C4-2B (cell line): ENCODE results near the gene EFNA5.

ENCODE experiments used
- H3K27ac ChIP-seq: fragments of 450-650 bp; 2 replicates; pipeline ENCODE4 v1.5.1; 2017
- ZFX ChIP-seq: fragments of 450-650 bp; IDR thresholded peaks from 2 replicates; pipeline ENCODE4 v1.6.1; 2017
- TF ChIP-seq, protein P1 (sequence below): fragments of 450-650 bp; conservative IDR thresholded peaks from 2 replicates; pipeline ENCODE4 v1.5.1; 2017; ENCODE audit warnings: mild to moderate bottlenecking

EFNA5 gene

DNA sequence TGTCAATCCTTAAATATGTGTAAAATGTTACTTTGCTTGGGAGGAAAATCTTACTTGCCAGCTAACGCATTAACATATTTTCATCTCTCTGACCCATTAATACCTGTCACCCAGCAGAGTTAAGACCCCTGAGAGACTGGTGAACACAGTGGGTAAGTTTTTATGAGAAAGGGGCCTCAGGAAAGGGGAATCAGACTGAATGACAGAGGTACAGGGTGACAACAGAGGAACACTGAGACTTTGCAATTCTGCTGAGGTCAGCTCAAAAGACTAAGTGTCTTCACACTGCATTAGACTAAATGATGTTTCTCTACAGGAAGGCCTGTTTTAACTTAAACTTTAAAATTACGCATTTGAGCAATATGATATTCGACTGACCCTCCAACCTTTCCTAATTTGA lies 223.8 kb downstream of the EFNA5 start:
- H3K27ac ChIP-seq = no peak overlapping the region
- no peak for TF ChIP-seq ZFX
- TF ChIP-seq, protein P1, sequence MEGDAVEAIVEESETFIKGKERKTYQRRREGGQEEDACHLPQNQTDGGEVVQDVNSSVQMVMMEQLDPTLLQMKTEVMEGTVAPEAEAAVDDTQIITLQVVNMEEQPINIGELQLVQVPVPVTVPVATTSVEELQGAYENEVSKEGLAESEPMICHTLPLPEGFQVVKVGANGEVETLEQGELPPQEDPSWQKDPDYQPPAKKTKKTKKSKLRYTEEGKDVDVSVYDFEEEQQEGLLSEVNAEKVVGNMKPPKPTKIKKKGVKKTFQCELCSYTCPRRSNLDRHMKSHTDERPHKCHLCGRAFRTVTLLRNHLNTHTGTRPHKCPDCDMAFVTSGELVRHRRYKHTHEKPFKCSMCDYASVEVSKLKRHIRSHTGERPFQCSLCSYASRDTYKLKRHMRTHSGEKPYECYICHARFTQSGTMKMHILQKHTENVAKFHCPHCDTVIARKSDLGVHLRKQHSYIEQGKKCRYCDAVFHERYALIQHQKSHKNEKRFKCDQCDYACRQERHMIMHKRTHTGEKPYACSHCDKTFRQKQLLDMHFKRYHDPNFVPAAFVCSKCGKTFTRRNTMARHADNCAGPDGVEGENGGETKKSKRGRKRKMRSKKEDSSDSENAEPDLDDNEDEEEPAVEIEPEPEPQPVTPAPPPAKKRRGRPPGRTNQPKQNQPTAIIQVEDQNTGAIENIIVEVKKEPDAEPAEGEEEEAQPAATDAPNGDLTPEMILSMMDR = no peak

DNA sequence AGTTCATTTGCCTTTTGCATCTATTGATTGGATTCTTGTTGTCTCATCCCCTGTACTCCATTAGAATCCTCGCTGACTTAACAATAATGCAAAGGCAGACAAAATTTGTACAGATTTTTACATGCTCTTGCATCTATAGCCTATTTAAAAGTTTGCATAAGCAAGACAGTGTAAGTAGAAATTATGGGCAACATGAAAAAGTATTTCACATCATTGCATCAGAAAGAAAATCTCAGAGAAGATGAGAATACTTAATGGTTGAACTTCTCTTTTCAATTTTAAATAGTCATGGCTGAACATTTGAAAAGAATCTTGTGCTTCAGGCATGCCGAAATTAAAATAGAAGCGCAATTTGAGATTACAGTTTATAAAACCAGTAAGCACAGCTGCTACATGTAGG lies 226.4 kb downstream of the EFNA5 start:
- TF ChIP-seq ZFX = no peak
- TF ChIP-seq, protein P1 = no peak
- H3K27ac ChIP-seq = no peak overlapping the region

DNA sequence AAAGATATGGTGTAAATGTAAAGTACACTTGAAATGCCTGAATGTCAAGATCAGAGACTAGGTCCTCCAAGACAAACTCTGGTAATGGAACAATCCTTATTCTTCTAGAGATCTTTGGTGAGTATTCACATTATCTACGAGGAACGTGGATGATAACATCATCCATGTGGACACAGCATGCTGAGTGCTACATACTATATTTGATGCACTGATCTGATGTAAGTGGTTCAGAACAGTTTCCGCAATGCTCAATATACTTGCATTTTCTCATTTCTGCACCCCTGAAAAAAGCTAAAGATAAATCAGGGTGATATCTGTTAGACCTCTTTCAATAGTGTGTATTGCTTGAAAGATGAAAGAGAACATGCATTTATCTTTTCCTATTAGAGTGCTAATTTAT lies 226.8 kb downstream of the EFNA5 start:
- TF ChIP-seq, protein P1 = no peak
- no peak for TF ChIP-seq ZFX
- no peak overlapping the region for H3K27ac ChIP-seq

DNA sequence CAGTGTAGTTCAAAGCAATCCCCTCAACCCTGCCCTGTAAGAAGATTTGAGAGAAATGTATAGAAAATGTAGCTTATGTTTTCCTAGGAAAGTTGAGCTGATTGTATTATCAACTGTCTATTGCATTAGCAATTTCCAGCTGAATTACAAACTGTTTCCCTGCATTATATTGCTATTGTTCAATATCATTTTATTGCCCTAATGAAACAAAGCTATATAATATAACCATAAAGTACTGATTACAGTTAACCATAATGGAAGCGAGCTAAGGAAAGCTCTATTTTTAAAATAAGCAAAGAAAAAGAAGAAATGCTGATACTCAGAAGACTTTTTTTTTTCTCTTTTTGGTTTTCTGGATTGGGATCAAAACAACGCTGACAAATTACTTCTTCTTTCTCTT lies 228.3 kb downstream of the EFNA5 start:
- no peak overlapping the region for H3K27ac ChIP-seq
- TF ChIP-seq ZFX = no peak
- TF ChIP-seq, protein P1 = no peak

DNA sequence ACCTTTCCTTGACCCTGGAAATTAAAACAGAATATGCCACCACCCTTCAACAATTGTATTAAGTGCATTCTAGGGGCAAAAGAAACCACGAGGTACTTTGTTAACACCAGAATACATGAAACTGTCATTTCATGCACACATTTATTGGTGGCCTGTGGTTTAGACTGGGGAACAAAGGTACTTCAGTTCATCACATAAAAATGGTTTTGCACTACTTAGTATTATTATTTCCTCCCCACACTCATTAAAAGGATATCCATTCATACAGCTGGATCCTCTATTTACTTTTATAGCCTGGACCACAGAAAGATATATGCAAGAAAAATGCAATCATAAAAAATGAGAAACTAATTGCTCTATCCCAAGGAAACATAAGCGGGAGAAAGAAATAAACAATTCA lies 230.9 kb downstream of the EFNA5 start:
- no peak overlapping the region for H3K27ac ChIP-seq
- TF ChIP-seq ZFX = no peak

DNA sequence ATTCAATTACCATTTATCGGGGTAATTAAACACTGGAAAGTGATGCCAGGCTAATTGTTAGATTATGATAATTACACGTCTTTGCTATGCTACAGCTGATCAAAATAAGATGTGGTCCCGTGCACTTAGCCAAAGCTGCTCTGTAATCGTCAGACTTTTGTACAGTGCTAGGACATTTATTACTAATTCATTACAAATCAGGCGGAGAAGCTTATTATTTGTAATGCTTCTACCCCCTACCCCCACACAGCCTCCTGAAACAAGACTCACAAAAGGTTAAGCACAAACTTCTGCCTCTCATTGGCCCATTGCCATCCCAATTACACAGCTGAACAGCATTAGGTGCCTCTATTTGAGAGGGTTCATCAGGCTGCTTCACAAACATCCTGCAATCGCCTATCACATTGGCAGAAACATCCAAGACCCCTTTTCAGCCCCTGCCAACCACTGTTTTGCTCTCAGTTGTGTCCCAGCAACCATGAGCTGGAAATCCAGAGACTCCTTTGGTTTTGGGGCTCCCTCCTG lies 232.7 kb downstream of the EFNA5 start:
- no peak overlapping the region for H3K27ac ChIP-seq
- TF ChIP-seq, protein P1 = no peak
- no peak for TF ChIP-seq ZFX

DNA sequence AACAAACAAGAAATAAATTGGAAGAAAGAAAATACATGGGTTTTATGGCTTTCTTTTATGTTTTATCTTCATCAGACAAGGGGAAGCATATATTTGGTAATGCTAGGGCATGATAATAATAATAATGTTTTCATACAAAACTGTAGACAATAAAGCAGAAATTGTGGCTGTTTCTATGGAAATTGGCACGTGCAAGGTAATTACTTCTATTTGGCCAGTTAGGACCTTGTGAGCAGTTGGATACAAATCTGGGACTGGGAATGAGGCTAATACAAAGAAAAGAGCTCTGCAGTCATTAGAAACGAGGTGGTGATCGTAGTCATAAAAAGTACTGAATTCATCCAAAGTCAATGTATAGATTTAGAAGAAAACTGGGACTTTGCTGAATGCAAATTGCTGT lies 233.6 kb downstream of the EFNA5 start:
- TF ChIP-seq ZFX = no peak
- TF ChIP-seq, protein P1 = no peak
- no peak overlapping the region for H3K27ac ChIP-seq

DNA sequence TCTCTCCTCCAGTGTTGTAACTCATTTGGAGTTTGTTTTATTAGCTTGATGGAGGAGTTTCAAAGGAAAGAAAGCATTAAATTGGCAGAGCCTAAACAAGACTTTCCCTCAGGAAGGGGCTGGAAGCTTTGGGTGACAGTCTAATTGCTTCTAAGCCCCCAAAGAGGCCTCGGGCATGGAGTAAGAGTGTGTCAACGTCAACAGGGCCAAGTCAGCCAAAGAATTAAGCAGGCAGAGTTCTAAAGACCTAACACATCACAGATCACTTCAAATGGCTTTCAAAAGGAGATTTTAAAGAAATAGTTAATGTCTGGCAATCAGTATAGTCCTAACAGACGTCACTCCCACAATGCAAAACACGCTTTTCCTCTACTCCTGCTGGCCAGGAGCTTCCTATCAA lies 234.5 kb downstream of the EFNA5 start:
- H3K27ac ChIP-seq = no peak overlapping the region
- TF ChIP-seq, protein P1 = no peak
- TF ChIP-seq ZFX = no peak
